WTC11 (cell line): Measurements from ENCODE around the gene BRSK2. TPM values are rescaled to one million over a fixed set of nuclear protein-coding genes. Genes with fewer than 3 reads are reported as not detected.

Source experiments
- ATAC-seq: fragments of 200-7000 bp; cut with Tn5 transposase; 2 replicates; pipeline ENCODE4 v1.10.0; 2021; ENCODE audit warnings: mild to moderate bottlenecking, moderate library complexity
- CTCF ChIA-PET: fragments of 300-600 bp; sonication (Branson Sonifier 250); formaldehyde crosslinking; loops from one replicate; lab custom pipeline; 2021; ENCODE audit warnings: antibody characterized with exemption; lab: Charles Lee
- POLR2A ChIA-PET: fragments of 350-600 bp; sonication (Branson Sonifier 250); formaldehyde crosslinking; loops from one replicate; lab custom pipeline; 2021; ENCODE audit warnings: antibody characterized with exemption; lab: Charles Lee
- DNase-seq: peaks from one replicate; pipeline ENCODE4 v3.0.0; 2021; ENCODE audit warnings: low spot score
- H3K27ac Mint-ChIP-seq: 2 replicates; pipeline ENCODE4 v1.8.0; 2021; ENCODE audit warnings: mixed read lengths
- H3K27me3 Mint-ChIP-seq: 2 replicates; pipeline ENCODE4 v1.8.0; 2021; ENCODE audit warnings: low read depth, mild to moderate bottlenecking, moderate library complexity, mixed read lengths
- H3K36me3 Mint-ChIP-seq: 2 replicates; pipeline ENCODE4 v1.8.0; 2021; ENCODE audit warnings: mixed read lengths
- H3K4me1 Mint-ChIP-seq: 2 replicates; pipeline ENCODE4 v1.8.0; 2022; ENCODE audit warnings: mixed read lengths
- H3K4me3 Mint-ChIP-seq: 2 replicates; pipeline ENCODE4 v1.8.0; 2021; ENCODE audit warnings: mild to moderate bottlenecking, moderate library complexity, mixed read lengths
- H3K9me3 Mint-ChIP-seq: 2 replicates; pipeline ENCODE4 v1.8.0; 2021; ENCODE audit warnings: mixed read lengths
- CREB1 ChIP-seq: sonication (generic); formaldehyde crosslinking; IDR thresholded peaks from 2 replicates; pipeline ENCODE4 v1.8.0; 2023; ENCODE audit warnings: mild to moderate bottlenecking, missing genetic modification reagents
- GABPB1 ChIP-seq: sonication (generic); formaldehyde crosslinking; IDR thresholded peaks from 2 replicates; pipeline ENCODE4 v1.8.1; 2023; ENCODE audit warnings: mild to moderate bottlenecking, missing genetic modification reagents
- IRF2 ChIP-seq: sonication (generic); formaldehyde crosslinking; IDR thresholded peaks from 2 replicates; pipeline ENCODE4 v1.8.0; 2022; ENCODE audit warnings: low read depth, missing genetic modification reagents, borderline replicate concordance
- NFYB ChIP-seq: sonication (generic); formaldehyde crosslinking; conservative IDR thresholded peaks from 2 replicates; pipeline ENCODE4 v1.8.0; 2022; ENCODE audit warnings: low read depth, missing genetic modification reagents
- NR1H2 ChIP-seq: sonication (generic); formaldehyde crosslinking; IDR thresholded peaks from 2 replicates; pipeline ENCODE4 v1.9.0; 2021; ENCODE audit warnings: mild to moderate bottlenecking, moderate library complexity, missing genetic modification reagents
- NR2C2 ChIP-seq: sonication (generic); formaldehyde crosslinking; IDR thresholded peaks from 2 replicates; pipeline ENCODE4 v1.8.0; 2022; ENCODE audit warnings: mild to moderate bottlenecking, missing genetic modification reagents
- TP53 ChIP-seq: sonication (generic); formaldehyde crosslinking; IDR thresholded peaks from 2 replicates; pipeline ENCODE4 v1.8.1; 2023; ENCODE audit warnings: mild to moderate bottlenecking, missing genetic modification reagents
- ZNF121 ChIP-seq: sonication (generic); formaldehyde crosslinking; IDR thresholded peaks from 2 replicates; pipeline ENCODE4 v1.8.0; 2023; ENCODE audit warnings: missing genetic modification reagents
- ZNF317 ChIP-seq: sonication (generic); formaldehyde crosslinking; IDR thresholded peaks from 2 replicates; pipeline ENCODE4 v1.8.1; 2023; ENCODE audit warnings: low read depth, mild to moderate bottlenecking, moderate library complexity, missing genetic modification reagents, borderline replicate concordance
- total RNA-seq: library from RNA; stranded (reverse); gene quantifications from 3 replicates; pipeline ENCODE4 v1.2.3, GENCODE V29; 2021
- TF ChIP-seq, protein P1 (sequence below): sonication (generic); formaldehyde crosslinking; conservative IDR thresholded peaks from 2 replicates; pipeline ENCODE4 v1.8.1; 2023; ENCODE audit warnings: mild to moderate bottlenecking, low read depth, missing genetic modification reagents, moderate library complexity
- TF ChIP-seq, protein P2 (sequence below): sonication (generic); formaldehyde crosslinking; IDR thresholded peaks from 2 replicates; pipeline ENCODE4 v1.8.1; 2023; ENCODE audit warnings: mild to moderate bottlenecking, missing genetic modification reagents, moderate library complexity
- TF ChIP-seq, protein P3 (sequence below): sonication (generic); formaldehyde crosslinking; IDR thresholded peaks from 2 replicates; pipeline ENCODE4 v1.8.0; 2022; ENCODE audit warnings: missing genetic modification reagents
- TF ChIP-seq, protein P4 (sequence below): sonication (generic); formaldehyde crosslinking; IDR thresholded peaks from 2 replicates; pipeline ENCODE4 v1.8.1; 2022; ENCODE audit warnings: mild to moderate bottlenecking, missing genetic modification reagents, moderate library complexity, borderline replicate concordance

Gene BRSK2
- total RNA-seq, 1 experiment from 2014 or later, result 34.5 TPM

DNA sequence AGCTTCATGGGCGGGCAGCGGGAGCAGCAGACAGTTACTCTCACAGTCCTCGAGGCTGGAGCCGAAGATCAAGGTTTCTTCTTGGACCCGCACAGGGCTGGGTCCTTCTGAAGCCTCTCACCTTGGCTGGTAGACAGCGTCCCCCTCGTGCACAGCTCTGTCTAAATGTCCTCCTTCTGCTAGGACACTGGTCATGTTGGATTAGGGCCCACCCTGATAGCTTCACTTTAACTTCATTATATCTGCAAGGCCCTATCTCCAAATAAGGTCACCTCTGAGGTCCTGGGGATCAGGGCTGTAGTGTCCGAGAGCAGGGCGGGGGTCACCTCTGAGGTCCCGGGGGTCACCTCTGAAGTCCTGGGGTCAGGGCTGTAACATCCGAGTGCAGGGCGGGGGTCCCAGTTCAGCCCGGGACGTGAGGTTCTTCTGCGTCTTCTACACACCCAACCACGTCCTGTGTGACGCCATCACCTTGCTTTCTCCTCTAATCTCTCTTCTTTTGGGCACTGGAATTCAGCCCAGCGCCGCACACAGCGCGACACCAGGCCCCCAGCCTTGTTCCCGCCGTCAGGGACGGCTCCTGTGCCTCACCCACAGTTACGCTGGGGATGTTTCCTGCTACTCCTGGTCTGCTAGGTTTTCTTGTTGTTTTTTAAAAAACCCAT is 46.2 kb upstream of the BRSK2 start:
- ATAC-seq, result no peak
- no peaks in the 10 kb centered on the region for H3K36me3 Mint-ChIP-seq
- no peaks in the 10 kb centered on the region; the same call in 1 of the 2 replicates for H3K4me1 Mint-ChIP-seq
- CTCF ChIA-PET, result no interaction called here
- no peak for DNase-seq
- POLR2A ChIA-PET, result no interaction called here
- no peaks in the 10 kb centered on the region; the same call in 1 of the 2 replicates for H3K27me3 Mint-ChIP-seq
- H3K4me3 Mint-ChIP-seq, result no peak overlapping the region
- H3K9me3 Mint-ChIP-seq, result no peaks in the 10 kb centered on the region
- TF ChIP-seq IRF2 (no peak), NFYB (CRISPR knock-in tag) (no peak), ZNF317 (CRISPR knock-in tag) (no peak), TP53 (CRISPR knock-in tag) (no peak), GABPB1 (CRISPR knock-in tag) (no peak), ZNF121 (CRISPR knock-in tag) (no peak), NR2C2 (no peak), CREB1 (CRISPR knock-in tag) (no peak)
- TF ChIP-seq, protein P1, sequence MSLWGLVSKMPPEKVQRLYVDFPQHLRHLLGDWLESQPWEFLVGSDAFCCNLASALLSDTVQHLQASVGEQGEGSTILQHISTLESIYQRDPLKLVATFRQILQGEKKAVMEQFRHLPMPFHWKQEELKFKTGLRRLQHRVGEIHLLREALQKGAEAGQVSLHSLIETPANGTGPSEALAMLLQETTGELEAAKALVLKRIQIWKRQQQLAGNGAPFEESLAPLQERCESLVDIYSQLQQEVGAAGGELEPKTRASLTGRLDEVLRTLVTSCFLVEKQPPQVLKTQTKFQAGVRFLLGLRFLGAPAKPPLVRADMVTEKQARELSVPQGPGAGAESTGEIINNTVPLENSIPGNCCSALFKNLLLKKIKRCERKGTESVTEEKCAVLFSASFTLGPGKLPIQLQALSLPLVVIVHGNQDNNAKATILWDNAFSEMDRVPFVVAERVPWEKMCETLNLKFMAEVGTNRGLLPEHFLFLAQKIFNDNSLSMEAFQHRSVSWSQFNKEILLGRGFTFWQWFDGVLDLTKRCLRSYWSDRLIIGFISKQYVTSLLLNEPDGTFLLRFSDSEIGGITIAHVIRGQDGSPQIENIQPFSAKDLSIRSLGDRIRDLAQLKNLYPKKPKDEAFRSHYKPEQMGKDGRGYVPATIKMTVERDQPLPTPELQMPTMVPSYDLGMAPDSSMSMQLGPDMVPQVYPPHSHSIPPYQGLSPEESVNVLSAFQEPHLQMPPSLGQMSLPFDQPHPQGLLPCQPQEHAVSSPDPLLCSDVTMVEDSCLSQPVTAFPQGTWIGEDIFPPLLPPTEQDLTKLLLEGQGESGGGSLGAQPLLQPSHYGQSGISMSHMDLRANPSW (CRISPR knock-in tag), result no peak
- TF ChIP-seq, protein P2, sequence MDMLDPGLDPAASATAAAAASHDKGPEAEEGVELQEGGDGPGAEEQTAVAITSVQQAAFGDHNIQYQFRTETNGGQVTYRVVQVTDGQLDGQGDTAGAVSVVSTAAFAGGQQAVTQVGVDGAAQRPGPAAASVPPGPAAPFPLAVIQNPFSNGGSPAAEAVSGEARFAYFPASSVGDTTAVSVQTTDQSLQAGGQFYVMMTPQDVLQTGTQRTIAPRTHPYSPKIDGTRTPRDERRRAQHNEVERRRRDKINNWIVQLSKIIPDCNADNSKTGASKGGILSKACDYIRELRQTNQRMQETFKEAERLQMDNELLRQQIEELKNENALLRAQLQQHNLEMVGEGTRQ (CRISPR knock-in tag), result no peak
- TF ChIP-seq, protein P3, sequence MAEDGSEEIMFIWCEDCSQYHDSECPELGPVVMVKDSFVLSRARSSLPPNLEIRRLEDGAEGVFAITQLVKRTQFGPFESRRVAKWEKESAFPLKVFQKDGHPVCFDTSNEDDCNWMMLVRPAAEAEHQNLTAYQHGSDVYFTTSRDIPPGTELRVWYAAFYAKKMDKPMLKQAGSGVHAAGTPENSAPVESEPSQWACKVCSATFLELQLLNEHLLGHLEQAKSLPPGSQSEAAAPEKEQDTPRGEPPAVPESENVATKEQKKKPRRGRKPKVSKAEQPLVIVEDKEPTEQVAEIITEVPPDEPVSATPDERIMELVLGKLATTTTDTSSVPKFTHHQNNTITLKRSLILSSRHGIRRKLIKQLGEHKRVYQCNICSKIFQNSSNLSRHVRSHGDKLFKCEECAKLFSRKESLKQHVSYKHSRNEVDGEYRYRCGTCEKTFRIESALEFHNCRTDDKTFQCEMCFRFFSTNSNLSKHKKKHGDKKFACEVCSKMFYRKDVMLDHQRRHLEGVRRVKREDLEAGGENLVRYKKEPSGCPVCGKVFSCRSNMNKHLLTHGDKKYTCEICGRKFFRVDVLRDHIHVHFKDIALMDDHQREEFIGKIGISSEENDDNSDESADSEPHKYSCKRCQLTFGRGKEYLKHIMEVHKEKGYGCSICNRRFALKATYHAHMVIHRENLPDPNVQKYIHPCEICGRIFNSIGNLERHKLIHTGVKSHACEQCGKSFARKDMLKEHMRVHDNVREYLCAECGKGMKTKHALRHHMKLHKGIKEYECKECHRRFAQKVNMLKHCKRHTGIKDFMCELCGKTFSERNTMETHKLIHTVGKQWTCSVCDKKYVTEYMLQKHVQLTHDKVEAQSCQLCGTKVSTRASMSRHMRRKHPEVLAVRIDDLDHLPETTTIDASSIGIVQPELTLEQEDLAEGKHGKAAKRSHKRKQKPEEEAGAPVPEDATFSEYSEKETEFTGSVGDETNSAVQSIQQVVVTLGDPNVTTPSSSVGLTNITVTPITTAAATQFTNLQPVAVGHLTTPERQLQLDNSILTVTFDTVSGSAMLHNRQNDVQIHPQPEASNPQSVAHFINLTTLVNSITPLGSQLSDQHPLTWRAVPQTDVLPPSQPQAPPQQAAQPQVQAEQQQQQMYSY (CRISPR knock-in tag), result no peak
- TF ChIP-seq, protein P4, sequence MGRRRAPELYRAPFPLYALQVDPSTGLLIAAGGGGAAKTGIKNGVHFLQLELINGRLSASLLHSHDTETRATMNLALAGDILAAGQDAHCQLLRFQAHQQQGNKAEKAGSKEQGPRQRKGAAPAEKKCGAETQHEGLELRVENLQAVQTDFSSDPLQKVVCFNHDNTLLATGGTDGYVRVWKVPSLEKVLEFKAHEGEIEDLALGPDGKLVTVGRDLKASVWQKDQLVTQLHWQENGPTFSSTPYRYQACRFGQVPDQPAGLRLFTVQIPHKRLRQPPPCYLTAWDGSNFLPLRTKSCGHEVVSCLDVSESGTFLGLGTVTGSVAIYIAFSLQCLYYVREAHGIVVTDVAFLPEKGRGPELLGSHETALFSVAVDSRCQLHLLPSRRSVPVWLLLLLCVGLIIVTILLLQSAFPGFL (CRISPR knock-in tag), result no peak
- no peak overlapping the region; the same call in 1 of the 2 replicates for H3K27ac Mint-ChIP-seq

DNA sequence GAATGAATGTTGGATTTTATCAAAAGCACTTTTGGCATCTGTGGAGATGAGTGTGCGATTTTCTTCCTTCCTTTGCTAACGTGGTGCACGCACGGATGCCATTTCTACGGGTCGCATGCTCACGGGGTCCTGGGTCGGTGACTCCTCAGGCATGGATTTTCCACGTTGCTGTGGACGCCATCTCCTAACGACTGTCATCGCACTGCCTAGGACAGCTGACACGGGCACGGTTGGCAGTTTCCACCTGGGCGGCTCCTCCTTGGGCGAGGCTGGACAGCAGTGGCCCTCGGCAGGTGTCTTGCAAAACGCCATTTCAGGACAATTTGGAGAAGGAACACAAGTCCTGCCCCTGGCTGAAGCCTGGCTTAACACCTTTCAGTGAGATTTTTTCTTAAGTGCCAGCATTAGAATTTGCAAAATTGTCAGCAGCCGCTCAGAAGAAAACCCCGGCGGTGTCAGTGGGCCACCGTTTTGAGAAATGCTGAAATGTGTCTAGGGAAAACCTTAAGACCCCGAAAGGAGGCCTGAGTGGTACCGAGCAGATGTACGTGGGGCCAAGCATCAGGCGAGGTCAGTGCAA is 45.6 kb upstream of the BRSK2 start:
- Mint-ChIP-seq H3K36me3 (no peaks in the 10 kb centered on the region), H3K4me1 (peaks cover 3% of the 10 kb centered on the region), H3K9me3 (no peaks in the 10 kb centered on the region), H3K27ac (no peak overlapping the region), H3K27me3 (no peaks in the 10 kb centered on the region; the same call in 1 of the 2 replicates), H3K4me3 (no peak overlapping the region)
- ATAC-seq (no peak), DNase-seq (no peak)
- ChIA-PET CTCF (no interaction called here), POLR2A (no interaction called here)
- TF ChIP-seq GABPB1 (CRISPR knock-in tag) (no peak), NR1H2 (CRISPR knock-in tag) (no peak)
